HepG2 (cell line): Measurements from ENCODE around the gene EEPD1. TPM values are rescaled to one million over a fixed set of nuclear protein-coding genes. Genes with fewer than 3 reads are reported as not detected.
A peak's percentile ranks its signal among the peaks of the same experiment; 100 is the strongest.

Experiments used
- CEBPG ChIP-seq: IDR thresholded peaks from 2 replicates; pipeline ENCODE4 v1.6.1; 2016
- CENPBD1 ChIP-seq: sonication (generic); formaldehyde crosslinking; IDR thresholded peaks from 2 replicates; pipeline ENCODE4 v1.8.0; 2022; ENCODE audit warnings: missing genetic modification reagents, low read depth, mild to moderate bottlenecking, borderline replicate concordance
- CHD2 ChIP-seq: IDR thresholded peaks from 2 replicates; pipeline ENCODE4 v1.6.1; 2011; ENCODE audit warnings: low read depth, low read length, improper control_type of control experiment
- ELF1 ChIP-seq: sonication (generic); formaldehyde crosslinking; IDR thresholded peaks from 2 replicates; pipeline ENCODE4 v1.4.0; 2020; ENCODE audit warnings: missing genetic modification reagents
- GABPA ChIP-seq, 2 experiments: IDR thresholded peaks; 2 replicates each; pipeline ENCODE4 v1.6.1; 2011 to 2016; ENCODE audit warnings: low read depth in 2 of 2, low read length in 1 of 2, missing biosample characterization in 1 of 2, missing genetic modification characterization in 1 of 2
- GTF2F1 ChIP-seq: fragments of 150-350 bp; IDR thresholded peaks from 2 replicates; pipeline ENCODE4 v1.6.1; 2014; ENCODE audit warnings: low read length
- HDAC6 ChIP-seq: fragments of 200-600 bp; sonication (generic); IDR thresholded peaks from 2 replicates; pipeline ENCODE4 v1.7.0; 2017; ENCODE audit warnings: mild to moderate bottlenecking, antibody characterized with exemption, low read length, low read depth
- KDM1A ChIP-seq: IDR thresholded peaks from 2 replicates; pipeline ENCODE4 v1.6.1; 2016; ENCODE audit warnings: missing compliant biosample characterization
- KDM5A ChIP-seq: fragments of 200-600 bp; sonication (generic); IDR thresholded peaks from 2 replicates; pipeline ENCODE4 v1.7.0; 2018; ENCODE audit warnings: antibody characterized with exemption, mild to moderate bottlenecking, low read length, borderline replicate concordance
- MIER2 ChIP-seq: IDR thresholded peaks from 2 replicates; pipeline ENCODE4 v1.6.1; 2016; ENCODE audit warnings: missing biosample characterization, missing genetic modification reagents
- NR2F1 ChIP-seq, 2 experiments: fragments of 450-650 bp in 1 of 2; formaldehyde crosslinking in 1 of 2; IDR thresholded peaks; 2 replicates each; pipeline versions ENCODE4 v1.5.0 to v1.6.1; 2016 to 2020; ENCODE audit warnings: mild to moderate bottlenecking in 1 of 2, missing compliant biosample characterization in 1 of 2, missing genetic modification reagents in 1 of 2, moderate library complexity in 1 of 2
- PATZ1 ChIP-seq: sonication (generic); formaldehyde crosslinking; IDR thresholded peaks from 2 replicates; pipeline ENCODE4 v1.4.0; 2020; ENCODE audit warnings: missing genetic modification reagents
- PRDM10 ChIP-seq: sonication (generic); formaldehyde crosslinking; IDR thresholded peaks from 2 replicates; pipeline ENCODE4 v1.4.0; 2020; ENCODE audit warnings: low read depth, missing genetic modification reagents
- RBM39 ChIP-seq: fragments of 200-400 bp; formaldehyde crosslinking; IDR thresholded peaks from one replicate; pipeline ENCODE4 v1.6.1; 2018; ENCODE audit warnings: antibody characterized with exemption, mild to moderate bottlenecking, low read depth, low read length; ENCODE audit not compliant: poor library complexity, severe bottlenecking
- SAFB2 ChIP-seq: sonication (generic); formaldehyde crosslinking; IDR thresholded peaks from 2 replicates; pipeline ENCODE4 v1.5.1; 2020; ENCODE audit warnings: missing genetic modification reagents, low read depth, mild to moderate bottlenecking, borderline replicate concordance
- TBP ChIP-seq: sonication (generic); formaldehyde crosslinking; IDR thresholded peaks from 2 replicates; pipeline ENCODE4 v1.5.0; 2020; ENCODE audit warnings: missing genetic modification reagents
- THAP8 ChIP-seq: sonication (generic); formaldehyde crosslinking; IDR thresholded peaks from 2 replicates; pipeline ENCODE4 v1.5.1; 2020; ENCODE audit warnings: missing genetic modification reagents, mild to moderate bottlenecking, borderline replicate concordance
- ZNF136 ChIP-seq: sonication (generic); formaldehyde crosslinking; IDR thresholded peaks from 2 replicates; pipeline ENCODE4 v1.8.1; 2022; ENCODE audit warnings: low read depth, mild to moderate bottlenecking, moderate library complexity, missing genetic modification reagents
- ZNF138 ChIP-seq: sonication (generic); formaldehyde crosslinking; IDR thresholded peaks from 2 replicates; pipeline ENCODE4 v1.5.0; 2020; ENCODE audit warnings: mild to moderate bottlenecking, low read depth, missing genetic modification reagents
- ZNF3 ChIP-seq: IDR thresholded peaks from 2 replicates; pipeline ENCODE4 v1.7.0; 2017; ENCODE audit warnings: inconsistent platforms
- ZNF441 ChIP-seq: sonication (generic); formaldehyde crosslinking; IDR thresholded peaks from 2 replicates; pipeline ENCODE4 v1.7.0; 2021; ENCODE audit warnings: missing genetic modification reagents, borderline replicate concordance
- ZNF629 ChIP-seq: sonication (generic); formaldehyde crosslinking; conservative IDR thresholded peaks from 2 replicates; pipeline ENCODE4 v1.5.0; 2020; ENCODE audit warnings: missing genetic modification reagents
- ZNF674 ChIP-seq: sonication (generic); formaldehyde crosslinking; IDR thresholded peaks from 2 replicates; pipeline ENCODE4 v1.5.0; 2020; ENCODE audit warnings: low read depth, mild to moderate bottlenecking, missing genetic modification reagents
- ZNF766 ChIP-seq: sonication (generic); formaldehyde crosslinking; IDR thresholded peaks from 2 replicates; pipeline ENCODE4 v1.5.0; 2020; ENCODE audit warnings: missing genetic modification reagents, borderline replicate concordance
- polyA plus RNA-seq, 8 experiments: library from polyadenylated mRNA; depleted of rRNA in 3 of 8; stranded (reverse) in 7 of 8; unstranded in 1 of 8; fragments of >200 nt; fragmentation: Illumina TruSeq in 4 of 8; extraction: Trizol in 4 of 8; gene quantifications; 2 replicates each; pipeline versions ENCODE4 v1.2.1 to v1.2.3, GENCODE V29; 2011 to 2016; ENCODE audit warnings: low read depth in 4 of 8, missing spikeins in 1 of 8, mixed read lengths in 1 of 8; ENCODE audit not compliant: insufficient read depth in 1 of 8
- total RNA-seq, 5 experiments: library from RNA; depleted of rRNA; stranded (reverse); fragments of >200 nt; fragmentation: Illumina TruSeq; extraction: Trizol; gene quantifications; 2 replicates each; pipeline ENCODE4 v1.2.3, GENCODE V29; 2016; ENCODE audit warnings: low read depth in 1 of 5

The EEPD1 gene
- total and polyA plus RNA-seq, 2 of the 13 experiments (the other 11 are each of a cell fraction or from before 2014, with no cell fraction given): 10.1 to 16.4 TPM

- no peak for TF ChIP-seq THAP8 (CRISPR knock-in tag)
- TF ChIP-seq ZNF441: no peak
- TF ChIP-seq PATZ1: peak; percentile 66
- TF ChIP-seq ZNF138 (CRISPR knock-in tag): no peak
- TF ChIP-seq NR2F1 (CRISPR knock-in tag; IDR thresholded peaks at IDR 0.05): no peak
- peak; percentile 11; the same call in 1 of the 2 replicates for TF ChIP-seq SAFB2 (CRISPR knock-in tag)
- no peak for TF ChIP-seq HDAC6
- TF ChIP-seq GABPA (IDR thresholded peaks at IDR 0.05; ENCODE audit: low read depth, low read length): no peak
- no peak for TF ChIP-seq GABPA (CRISPR knock-in tag; IDR thresholded peaks at IDR 0.05; ENCODE audit: low read depth)
- TF ChIP-seq RBM39: peak; percentile 79
- TF ChIP-seq MIER2 (CRISPR knock-in tag): no peak
- no peak for TF ChIP-seq ZNF674
- TF ChIP-seq ZNF3 (CRISPR knock-in tag): no peak
- no peak for TF ChIP-seq ELF1 (CRISPR knock-in tag)
- no peak; the same call in 1 of the 2 replicates for TF ChIP-seq ZNF629 (CRISPR knock-in tag)
- TF ChIP-seq GTF2F1: no peak
- TF ChIP-seq PRDM10: no peak
- no peak for TF ChIP-seq ZNF136 (CRISPR knock-in tag)
- no peak for TF ChIP-seq KDM1A (CRISPR knock-in tag)
- no peak for TF ChIP-seq TBP (CRISPR knock-in tag)
- TF ChIP-seq KDM5A: no peak; the same call in 1 of the 2 replicates
- TF ChIP-seq ZNF766: no peak
- 0 out of 2 replicates have a peak, but pooled peaks have one; percentile 47 for TF ChIP-seq CHD2
- no peak for TF ChIP-seq CENPBD1 (CRISPR knock-in tag)
- TF ChIP-seq CEBPG (CRISPR knock-in tag): no peak
Observed at GRCh38 chr7:36152756-36153570, at the start of gene EEPD1 (continued).
